HEK293 (cell line): ENCODE measurements around the gene ECT2.

ENCODE experiments used
- CTCF ChIA-PET: fragments of 350-600 bp; formaldehyde crosslinking; extraction: SDS; loops from one replicate; lab custom pipeline; 2021; ENCODE audit warnings: antibody characterized with exemption; lab: Yijun Ruan, JAX
- POLR2A ChIA-PET: fragments of 300-600 bp; formaldehyde crosslinking; extraction: SDS; loops from one replicate; lab custom pipeline; 2020; ENCODE audit warnings: antibody characterized with exemption, inconsistent platforms; lab: Yijun Ruan, JAX
- H3K27ac ChIP-seq: fragments of 200-500 bp; sonication (Bioruptor generic); 2 replicates; pipeline ENCODE4 v1.5.1; 2014; ENCODE audit warnings: low read depth, low read length, control low read depth, inconsistent platforms; ENCODE audit errors: extremely low read depth
- H3K36me3 ChIP-seq, 2 experiments: fragments of 200-500 bp in 1 of 2; sonication (Bioruptor generic) in 1 of 2; 1 replicate in 1 of 2; 2 replicates in 1 of 2; pipeline ENCODE4 v1.5.1; 2014 to 2017; ENCODE audit warnings: inconsistent platforms in 2 of 2, low read length in 2 of 2; ENCODE audit not compliant: control insufficient read depth in 2 of 2, insufficient read depth in 1 of 2
- H3K4me1 ChIP-seq: fragments of 200-500 bp; sonication (Bioruptor generic); 2 replicates; pipeline ENCODE4 v1.5.1; 2014; ENCODE audit warnings: mild to moderate bottlenecking, low read length, inconsistent platforms; ENCODE audit not compliant: control insufficient read depth, insufficient read depth
- H3K4me3 ChIP-seq: 2 replicates; pipeline ENCODE4 v1.5.1; 2011; ENCODE audit warnings: low read depth, mild to moderate bottlenecking, control low read depth, low read length, moderate library complexity
- H3K9me3 ChIP-seq: fragments of 200-500 bp; sonication (Bioruptor generic); 2 replicates; pipeline ENCODE4 v1.5.1; 2014; ENCODE audit warnings: low read depth, low read length, inconsistent platforms; ENCODE audit not compliant: control insufficient read depth, insufficient read depth
- AEBP2 ChIP-seq: fragments of 450-650 bp; formaldehyde crosslinking; IDR thresholded peaks from 2 replicates; pipeline ENCODE4 v1.5.1; 2016; ENCODE audit warnings: missing biosample characterization, missing genetic modification characterization, borderline replicate concordance
- EGR2 ChIP-seq: fragments of 450-650 bp; formaldehyde crosslinking; IDR thresholded peaks from 2 replicates; pipeline ENCODE4 v1.5.1; 2016; ENCODE audit warnings: low read depth, missing biosample characterization, missing genetic modification characterization
- OVOL3 ChIP-seq: fragments of 450-650 bp; formaldehyde crosslinking; IDR thresholded peaks from 2 replicates; pipeline ENCODE4 v1.5.1; 2016; ENCODE audit warnings: missing biosample characterization, missing genetic modification characterization
- PRDM10 ChIP-seq: fragments of 450-650 bp; formaldehyde crosslinking; IDR thresholded peaks from 2 replicates; pipeline ENCODE4 v1.5.1; 2016; ENCODE audit warnings: missing biosample characterization, missing genetic modification characterization
- ZBTB17 ChIP-seq: fragments of 450-650 bp; formaldehyde crosslinking; IDR thresholded peaks from 2 replicates; pipeline ENCODE4 v1.5.1; 2016; ENCODE audit warnings: missing biosample characterization, missing genetic modification characterization
- ZBTB21 ChIP-seq: fragments of 450-650 bp; formaldehyde crosslinking; IDR thresholded peaks from 2 replicates; pipeline ENCODE4 v1.5.1; 2017; ENCODE audit warnings: missing biosample characterization, missing genetic modification characterization
- ZNF174 ChIP-seq: fragments of 450-650 bp; formaldehyde crosslinking; IDR thresholded peaks from 2 replicates; pipeline ENCODE4 v1.5.0; 2017; ENCODE audit warnings: missing biosample characterization, mild to moderate bottlenecking, missing genetic modification characterization
- ZNF202 ChIP-seq: fragments of 450-650 bp; formaldehyde crosslinking; IDR thresholded peaks from 2 replicates; pipeline ENCODE4 v1.5.1; 2016; ENCODE audit warnings: missing biosample characterization, missing genetic modification characterization, borderline replicate concordance
- ZNF292 ChIP-seq: fragments of 450-650 bp; formaldehyde crosslinking; IDR thresholded peaks from 2 replicates; pipeline ENCODE4 v1.5.1; 2016; ENCODE audit warnings: low read depth, missing biosample characterization, missing genetic modification characterization, borderline replicate concordance
- ZNF548 ChIP-seq: fragments of 450-650 bp; formaldehyde crosslinking; IDR thresholded peaks from 2 replicates; pipeline ENCODE4 v1.5.1; 2016; ENCODE audit warnings: missing biosample characterization, missing genetic modification characterization
- ZNF560 ChIP-seq: fragments of 450-650 bp; formaldehyde crosslinking; IDR thresholded peaks from 2 replicates; pipeline ENCODE4 v1.5.1; 2017; ENCODE audit warnings: missing biosample characterization, missing genetic modification characterization, borderline replicate concordance
- ZNF571 ChIP-seq: fragments of 450-650 bp; formaldehyde crosslinking; IDR thresholded peaks from 2 replicates; pipeline ENCODE4 v1.5.0; 2017; ENCODE audit warnings: missing biosample characterization, missing genetic modification characterization
- ZNF621 ChIP-seq: fragments of 450-650 bp; formaldehyde crosslinking; IDR thresholded peaks from 2 replicates; pipeline ENCODE4 v1.5.1; 2017; ENCODE audit warnings: missing biosample characterization, missing genetic modification characterization
- ZNF701 ChIP-seq: fragments of 450-650 bp; formaldehyde crosslinking; IDR thresholded peaks from 2 replicates; pipeline ENCODE4 v1.5.1; 2016; ENCODE audit warnings: missing biosample characterization, missing genetic modification characterization
- ZNF704 ChIP-seq: fragments of 450-650 bp; formaldehyde crosslinking; IDR thresholded peaks from 2 replicates; pipeline ENCODE4 v1.5.1; 2016; ENCODE audit warnings: missing biosample characterization, missing genetic modification characterization
- ZSCAN16 ChIP-seq: fragments of 450-650 bp; formaldehyde crosslinking; IDR thresholded peaks from 2 replicates; pipeline ENCODE4 v1.5.1; 2016; ENCODE audit warnings: missing biosample characterization, missing genetic modification characterization
- TF ChIP-seq, protein P1 (sequence below): fragments of 450-650 bp; formaldehyde crosslinking; IDR thresholded peaks from 2 replicates; pipeline ENCODE4 v1.5.1; 2016; ENCODE audit warnings: missing biosample characterization, missing genetic modification characterization
- TF ChIP-seq, protein P2 (sequence below): fragments of 450-650 bp; formaldehyde crosslinking; IDR thresholded peaks from 2 replicates; pipeline ENCODE4 v1.5.1; 2016; ENCODE audit warnings: missing biosample characterization, missing genetic modification characterization

The ECT2 gene

GRCh38 chr3:172771672-172772071 lies 21.1 kb downstream of the ECT2 start:
- POLR2A ChIA-PET, result no interaction called here
- CTCF ChIA-PET, result interaction anchor here (0.7 kb wide), 1 partner anchor 231 kb away, joined by 3 read pairs; no protein-coding TSS in a partner anchor
- H3K36me3 ChIP-seq, result peaks cover 43 to 92% of the 10 kb centered on the region in 2 experiments

More at GRCh38 chr3:172771672-172772071, 21.1 kb downstream of the ECT2 start:
- H3K4me3 ChIP-seq, result no peak overlapping the region
- no peak overlapping the region for H3K27ac ChIP-seq
- TF ChIP-seq PRDM10 (tag by site-specific recombination), result no peak
- TF ChIP-seq ZBTB17, result no peak
- TF ChIP-seq ZNF571 (tag by site-specific recombination), result no peak
- TF ChIP-seq, protein P1, sequence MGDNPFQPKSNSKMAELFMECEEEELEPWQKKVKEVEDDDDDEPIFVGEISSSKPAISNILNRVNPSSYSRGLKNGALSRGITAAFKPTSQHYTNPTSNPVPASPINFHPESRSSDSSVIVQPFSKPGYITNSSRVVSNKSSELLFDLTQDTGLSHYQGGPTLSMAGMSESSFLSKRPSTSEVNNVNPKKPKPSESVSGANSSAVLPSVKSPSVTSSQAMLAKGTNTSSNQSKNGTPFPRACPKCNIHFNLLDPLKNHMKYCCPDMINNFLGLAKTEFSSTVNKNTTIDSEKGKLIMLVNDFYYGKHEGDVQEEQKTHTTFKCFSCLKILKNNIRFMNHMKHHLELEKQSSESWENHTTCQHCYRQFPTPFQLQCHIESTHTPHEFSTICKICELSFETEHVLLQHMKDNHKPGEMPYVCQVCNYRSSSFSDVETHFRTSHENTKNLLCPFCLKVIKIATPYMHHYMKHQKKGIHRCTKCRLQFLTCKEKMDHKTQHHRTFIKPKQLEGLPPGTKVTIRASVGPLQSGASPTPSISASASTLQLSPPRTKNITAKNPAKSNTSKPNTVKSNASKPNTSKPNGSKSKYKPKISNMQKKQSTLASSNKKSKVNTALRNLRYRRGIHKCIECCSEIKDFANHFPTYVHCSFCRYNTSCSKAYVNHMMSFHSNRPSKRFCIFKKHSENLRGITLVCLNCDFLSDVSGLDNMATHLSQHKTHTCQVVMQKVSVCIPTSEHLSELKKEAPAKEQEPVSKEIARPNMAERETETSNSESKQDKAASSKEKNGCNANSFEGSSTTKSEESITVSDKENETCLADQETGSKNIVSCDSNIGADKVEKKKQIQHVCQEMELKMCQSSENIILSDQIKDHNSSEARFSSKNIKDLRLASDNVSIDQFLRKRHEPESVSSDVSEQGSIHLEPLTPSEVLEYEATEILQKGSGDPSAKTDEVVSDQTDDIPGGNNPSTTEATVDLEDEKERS (tag by site-specific recombination), result no peak
- no peak for TF ChIP-seq ZSCAN16 (tag by site-specific recombination)
- no peak for TF ChIP-seq ZNF174
- TF ChIP-seq ZNF704 (tag by site-specific recombination), result no peak
- no peak for TF ChIP-seq ZNF621 (tag by site-specific recombination)
- TF ChIP-seq OVOL3, result no peak
- TF ChIP-seq ZNF548, result no peak
- TF ChIP-seq, protein P2, sequence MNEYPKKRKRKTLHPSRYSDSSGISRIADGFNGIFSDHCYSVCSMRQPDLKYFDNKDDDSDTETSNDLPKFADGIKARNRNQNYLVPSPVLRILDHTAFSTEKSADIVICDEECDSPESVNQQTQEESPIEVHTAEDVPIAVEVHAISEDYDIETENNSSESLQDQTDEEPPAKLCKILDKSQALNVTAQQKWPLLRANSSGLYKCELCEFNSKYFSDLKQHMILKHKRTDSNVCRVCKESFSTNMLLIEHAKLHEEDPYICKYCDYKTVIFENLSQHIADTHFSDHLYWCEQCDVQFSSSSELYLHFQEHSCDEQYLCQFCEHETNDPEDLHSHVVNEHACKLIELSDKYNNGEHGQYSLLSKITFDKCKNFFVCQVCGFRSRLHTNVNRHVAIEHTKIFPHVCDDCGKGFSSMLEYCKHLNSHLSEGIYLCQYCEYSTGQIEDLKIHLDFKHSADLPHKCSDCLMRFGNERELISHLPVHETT (tag by site-specific recombination), result no peak
- no peak for TF ChIP-seq ZNF560 (tag by site-specific recombination)
- no peak for TF ChIP-seq AEBP2 (tag by site-specific recombination)
- no peak for TF ChIP-seq ZNF292 (tag by site-specific recombination)
- TF ChIP-seq ZNF202 (tag by site-specific recombination), result no peak
- TF ChIP-seq EGR2 (tag by site-specific recombination), result no peak
- TF ChIP-seq ZNF701 (tag by site-specific recombination), result no peak
- no peak for TF ChIP-seq ZBTB21
- no peaks in the 10 kb centered on the region for H3K4me1 ChIP-seq
- H3K9me3 ChIP-seq, result no peaks in the 10 kb centered on the region
